ENCODE results near the gene HHIP.

Gene HHIP

DNA sequence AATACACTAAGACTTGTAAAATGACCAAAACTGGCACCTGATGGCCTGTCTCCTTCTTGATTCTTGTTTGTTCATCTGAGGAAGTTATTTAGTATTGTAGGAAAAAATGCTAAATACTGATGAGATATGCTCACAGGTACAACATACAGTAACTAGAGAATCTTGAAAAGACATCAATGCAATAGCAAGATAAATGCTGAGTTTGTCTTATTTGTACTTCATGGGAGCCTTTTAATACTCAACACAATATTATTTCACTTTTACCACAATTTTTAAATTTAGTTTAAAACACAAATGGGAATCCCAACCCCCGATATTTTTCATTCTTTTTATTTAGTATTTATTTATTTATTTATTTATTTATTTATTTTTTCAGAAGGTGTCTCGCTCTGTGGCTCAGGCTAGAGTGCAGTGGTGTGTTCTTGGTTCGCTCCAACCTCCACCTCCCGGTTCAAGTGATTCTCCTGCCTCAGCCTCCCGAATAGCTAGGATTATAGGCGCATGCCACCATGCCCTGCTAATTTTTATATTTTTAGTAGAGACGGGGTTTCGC is 12.1 kb downstream of the HHIP start:
- DNase-seq (ENCODE audit: low read depth): no peak

DNA sequence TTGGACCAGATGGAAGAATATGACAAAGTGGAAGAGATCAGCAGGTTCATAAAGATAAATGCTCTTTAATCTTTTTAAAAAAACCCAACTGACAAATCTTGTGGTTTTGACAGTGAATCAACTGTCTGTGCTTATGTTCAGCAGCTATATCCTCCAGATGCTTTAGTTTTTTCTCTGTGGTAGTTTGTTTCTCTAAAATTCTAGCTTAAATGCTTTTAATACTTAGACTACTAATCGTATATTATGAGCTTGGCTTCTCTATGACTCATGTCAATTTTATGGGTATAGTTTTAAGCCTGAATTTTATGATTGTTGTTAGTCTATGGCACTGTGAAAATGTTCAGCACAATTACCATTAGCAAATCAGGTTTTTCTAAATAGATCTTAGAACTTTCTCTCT is 12.9 kb downstream of the HHIP start:
- no peak for DNase-seq (ENCODE audit: low read depth)

DNA sequence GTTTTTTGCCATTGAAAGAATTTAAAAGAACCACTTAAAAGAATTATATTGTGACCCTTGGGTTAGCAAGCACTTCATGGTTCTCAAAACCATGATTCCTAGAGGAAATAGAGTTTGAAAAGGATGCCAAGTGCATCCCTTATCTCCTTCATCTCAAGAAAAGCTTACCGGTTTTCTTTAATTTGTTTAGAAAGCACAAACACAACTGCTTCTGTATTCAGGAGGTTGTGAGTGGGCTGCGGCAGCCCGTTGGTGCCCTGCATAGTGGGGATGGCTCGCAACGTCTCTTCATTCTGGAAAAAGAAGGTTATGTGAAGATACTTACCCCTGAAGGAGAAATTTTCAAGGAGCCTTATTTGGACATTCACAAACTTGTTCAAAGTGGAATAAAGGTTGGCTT is 13.5 kb downstream of the HHIP start:
- DNase-seq (ENCODE audit: low read depth): no peak

DNA sequence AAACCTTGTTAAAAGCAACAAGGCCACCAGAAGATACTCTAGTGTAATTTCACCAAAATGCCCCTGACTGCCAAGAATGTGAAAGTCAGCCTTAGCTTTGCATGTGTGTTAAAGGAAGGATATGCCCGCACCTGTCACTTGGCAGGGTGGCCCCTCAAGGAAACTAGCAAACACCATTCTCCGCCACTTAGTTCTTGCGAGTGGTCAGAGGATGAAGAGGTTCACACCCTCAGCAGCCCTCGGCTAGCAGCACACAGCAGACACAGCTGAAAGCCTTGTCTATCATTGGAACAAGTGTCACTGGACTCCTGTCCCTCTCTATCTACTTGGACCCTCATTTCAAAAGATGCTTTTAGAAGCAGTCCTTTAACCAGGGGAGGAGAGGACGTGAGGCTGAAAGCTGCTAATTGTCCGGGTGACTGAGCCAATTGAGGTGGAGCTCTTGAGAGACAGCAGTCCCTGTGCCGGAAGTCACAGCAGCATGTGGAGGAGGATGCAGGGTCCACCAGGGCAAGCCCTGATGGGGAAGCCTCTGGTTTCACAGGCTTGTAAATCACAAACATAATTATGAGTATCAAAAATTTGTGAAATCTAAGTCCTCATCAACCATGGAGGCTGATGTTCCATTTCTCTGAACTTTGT is 18.0 kb downstream of the HHIP start:
- no peak for DNase-seq (ENCODE audit: low read depth)

DNA sequence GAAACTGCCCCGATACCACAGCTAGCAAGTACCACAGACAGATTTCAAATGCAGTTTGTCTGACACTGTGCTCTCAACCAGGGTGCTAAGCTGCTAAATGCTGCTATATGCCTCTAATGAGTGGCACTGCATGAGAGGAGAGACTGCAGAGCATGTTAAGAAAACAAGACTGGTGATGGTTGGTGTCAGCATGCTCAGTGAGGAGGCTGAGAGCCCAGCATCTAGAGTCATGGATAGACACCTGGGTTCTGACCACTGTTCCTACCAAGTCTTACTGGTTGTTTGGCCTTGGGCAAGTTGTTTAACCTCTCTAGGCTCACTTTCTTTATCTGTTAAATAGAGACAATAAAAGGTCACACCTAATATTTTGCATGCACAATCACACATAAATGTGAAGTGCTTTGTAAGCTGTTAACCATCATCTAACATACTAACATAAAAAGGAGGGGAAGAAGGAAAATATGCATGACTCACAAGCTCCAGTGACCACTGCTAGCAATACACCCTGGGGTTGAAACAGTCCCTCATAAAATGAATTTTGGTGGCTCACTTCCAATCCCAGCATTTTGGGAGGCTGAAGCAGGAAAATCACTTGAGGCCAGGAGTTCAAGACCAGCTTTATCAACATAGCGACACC is 20.7 kb downstream of the HHIP start:
- no peak for DNase-seq (ENCODE audit: low read depth)

DNA sequence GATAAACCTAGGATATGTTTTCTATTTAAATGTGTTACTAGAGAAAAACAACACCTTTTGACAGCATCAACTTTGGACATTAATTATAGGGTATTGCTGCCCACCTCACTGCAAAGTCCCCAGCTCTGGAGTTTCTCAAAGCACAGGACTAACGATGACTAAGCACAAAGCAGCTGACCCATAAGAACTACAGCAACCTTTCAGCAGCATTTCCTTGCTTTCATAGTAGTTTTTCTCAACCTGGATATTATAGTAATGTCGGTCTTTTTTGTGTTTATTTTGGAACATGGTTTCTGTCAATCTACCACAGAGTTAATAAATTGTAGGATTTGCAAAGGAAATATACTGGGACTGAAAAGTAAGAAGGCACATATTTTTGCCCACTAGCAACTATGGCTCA is 21.5 kb downstream of the HHIP start:
- no peak for DNase-seq (ENCODE audit: low read depth)

DNA sequence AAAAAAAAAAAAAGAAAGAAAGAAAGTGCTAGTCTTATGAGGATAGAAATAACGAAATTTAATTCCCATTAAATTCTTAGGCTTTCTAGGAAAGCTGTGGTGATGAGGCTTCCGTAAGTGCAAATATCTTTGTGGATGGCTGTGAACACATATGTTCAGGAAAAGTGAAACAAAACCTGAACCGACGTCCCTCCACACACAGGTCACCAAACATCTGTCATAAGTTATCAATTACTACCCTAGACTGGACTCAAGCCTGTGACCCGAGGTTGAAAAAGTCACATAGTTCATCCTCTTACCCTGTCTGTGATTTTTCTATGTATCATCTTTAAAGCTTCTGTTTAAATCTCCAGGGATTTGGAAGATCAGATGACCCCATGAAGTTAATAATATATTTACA is 24.8 kb downstream of the HHIP start:
- DNase-seq (ENCODE audit: low read depth): no peak

DNA sequence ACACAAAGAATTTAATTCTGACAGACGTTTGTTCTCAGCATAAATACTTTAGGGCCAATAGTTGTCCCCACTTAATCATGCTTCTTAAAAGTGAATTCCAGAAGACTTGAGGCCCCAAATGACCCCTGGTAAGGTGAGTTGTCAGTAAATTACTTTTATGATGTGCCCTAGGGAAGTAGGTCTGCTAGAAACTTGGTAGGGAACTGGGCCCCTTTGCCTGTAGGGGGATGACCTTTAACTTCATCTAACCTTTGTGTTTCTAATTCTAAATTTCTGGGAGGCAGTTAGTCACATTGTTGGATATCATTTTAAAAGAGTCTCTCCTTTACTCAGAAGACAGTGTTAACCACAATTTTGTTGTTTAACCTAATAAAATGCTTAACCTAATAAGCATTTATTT is 28.8 kb downstream of the HHIP start:
- no peak for DNase-seq (ENCODE audit: low read depth)

DNA sequence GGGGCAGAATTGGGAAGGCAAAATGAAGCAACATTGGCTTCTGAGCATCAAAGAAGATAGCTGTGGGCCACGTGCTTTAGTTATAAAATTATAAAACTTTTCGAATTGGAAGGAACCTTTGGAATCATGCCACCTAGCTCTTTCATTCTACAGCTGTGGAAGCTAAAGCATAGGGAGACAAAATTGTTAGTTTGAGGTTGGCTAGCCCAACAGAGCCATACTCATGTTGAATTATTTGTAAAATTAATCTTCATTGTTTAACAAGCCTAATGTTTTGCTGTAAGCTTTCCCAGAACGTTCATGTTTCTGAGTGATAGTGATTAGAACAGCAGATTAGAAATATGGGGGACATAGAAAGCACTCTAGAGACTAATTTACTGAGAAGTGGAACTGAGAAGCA is 35.9 kb downstream of the HHIP start:
- DNase-seq (ENCODE audit: low read depth): no peak

DNA sequence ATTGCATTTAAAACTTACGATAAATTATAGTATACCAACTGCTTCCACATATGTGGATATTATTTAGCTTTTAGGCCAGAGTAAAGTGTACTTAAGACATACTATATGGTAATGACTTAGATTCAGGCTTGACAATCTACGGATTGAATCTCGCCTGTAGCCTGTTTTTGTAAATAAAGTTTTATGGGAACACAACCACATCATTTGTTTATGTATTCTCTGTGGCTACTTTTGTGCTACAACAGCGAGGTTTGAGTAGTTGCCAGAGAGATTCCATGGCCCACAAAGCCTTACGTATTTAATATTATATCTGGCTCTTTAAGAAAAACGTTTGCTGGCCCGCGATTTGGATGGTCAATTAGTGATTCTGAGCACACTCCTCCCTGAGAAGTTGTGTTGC is 37.6 kb downstream of the HHIP start:
- no peak for DNase-seq (ENCODE audit: low read depth)

DNA sequence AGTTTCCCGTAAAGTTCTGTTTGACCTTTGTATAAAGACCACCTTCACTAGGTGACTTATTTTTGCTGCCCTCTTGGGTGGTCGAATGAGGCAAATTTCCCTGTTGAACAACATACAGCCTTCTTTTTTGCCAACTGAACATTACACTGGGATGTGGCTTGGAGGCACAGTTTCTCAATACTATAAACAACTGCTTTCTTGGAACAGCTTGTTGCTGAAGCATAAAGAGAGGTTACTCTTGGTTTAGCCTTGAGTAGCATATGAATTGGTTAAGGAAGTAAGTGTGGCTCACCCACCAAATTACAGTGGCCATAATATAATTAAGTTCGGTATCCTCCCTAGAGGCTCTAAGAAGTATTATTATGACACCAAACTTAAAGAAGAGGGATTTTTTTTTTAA is 40.0 kb downstream of the HHIP start:
- no peak for DNase-seq (ENCODE audit: low read depth)

DNA sequence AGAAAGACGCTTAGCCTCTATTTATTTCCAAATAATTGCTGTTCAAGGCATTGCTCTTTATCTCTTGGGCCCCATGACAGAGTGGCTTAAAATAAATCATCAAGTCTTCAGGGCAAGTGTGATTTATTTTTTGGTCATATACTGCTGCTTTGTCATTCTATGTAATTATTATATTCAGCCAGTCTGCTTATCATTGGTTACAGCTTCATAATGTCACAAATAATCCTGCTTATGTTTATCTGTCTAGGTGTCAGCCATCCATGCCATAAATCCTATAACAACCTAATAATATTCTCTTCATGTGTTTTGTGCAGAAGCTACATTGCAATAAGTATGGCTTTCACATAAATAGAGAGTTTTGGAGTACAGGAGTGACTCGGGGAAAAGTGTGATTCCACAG is 41.0 kb downstream of the HHIP start:
- no peak for DNase-seq (ENCODE audit: low read depth)

DNA sequence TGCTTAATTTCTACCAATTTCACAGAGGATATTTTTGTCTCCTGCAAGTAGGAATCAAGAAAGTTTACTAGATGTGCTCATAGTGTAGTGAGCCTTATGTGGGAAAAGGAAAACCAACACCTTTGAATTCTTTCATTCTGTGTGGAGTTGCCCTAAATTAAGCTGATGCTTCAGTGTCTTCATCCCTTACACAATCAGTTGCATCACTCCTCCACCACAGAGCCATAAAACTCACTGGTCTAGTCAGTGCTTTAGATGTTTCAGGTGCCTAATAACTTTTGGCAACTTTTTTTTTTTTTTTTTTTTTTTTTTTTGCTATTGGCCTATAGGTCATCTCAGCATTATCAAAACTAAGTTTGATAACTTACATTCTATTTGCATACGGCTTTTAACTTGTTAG is 41.5 kb downstream of the HHIP start:
- DNase-seq (ENCODE audit: low read depth): no peak

DNA sequence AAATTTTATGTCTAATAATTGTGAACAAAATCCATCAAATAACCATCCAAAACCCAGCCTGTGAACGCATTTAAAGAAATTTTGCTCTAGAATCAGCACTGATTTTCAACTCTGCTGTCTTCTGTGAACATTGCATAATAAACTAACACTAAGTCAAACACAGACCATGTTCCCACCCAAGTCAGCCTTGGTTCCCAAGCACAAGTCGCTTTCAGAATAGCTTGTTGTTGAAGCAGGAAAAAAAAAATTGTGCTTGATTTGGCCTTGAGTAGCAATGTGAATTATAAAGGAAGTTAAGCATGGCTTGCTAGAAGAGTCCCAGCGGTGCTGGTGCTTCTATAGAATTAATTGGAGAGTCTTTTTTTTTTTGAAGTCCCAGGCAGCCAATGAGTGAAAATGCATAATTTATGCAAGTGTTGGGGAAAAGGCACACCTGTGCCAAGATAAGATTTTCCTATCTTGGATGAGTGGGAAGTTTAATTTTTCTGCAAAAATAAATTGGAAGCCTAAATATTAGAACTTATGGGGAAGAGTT is 42.1 kb downstream of the HHIP start:
- no peak for DNase-seq (ENCODE audit: low read depth)

DNA sequence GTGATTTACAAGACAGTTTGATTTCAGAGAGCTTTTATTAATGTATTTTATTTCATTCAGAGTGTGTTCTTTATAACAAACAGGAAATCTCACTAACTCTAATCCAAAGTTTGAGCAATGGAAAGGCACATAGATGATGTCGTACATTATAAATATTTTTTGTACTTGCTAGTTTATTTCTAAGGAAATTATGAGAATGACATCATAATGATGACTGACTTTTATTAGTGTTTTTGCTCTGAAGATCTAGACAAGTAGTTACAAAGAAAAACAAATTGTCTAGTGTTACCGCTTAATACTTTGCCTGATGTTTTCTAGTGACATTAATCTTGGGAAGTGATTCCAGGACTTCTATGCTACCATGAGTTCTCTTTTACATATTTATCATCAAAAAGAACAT is 43.2 kb downstream of the HHIP start:
- DNase-seq (ENCODE audit: low read depth): no peak

DNA sequence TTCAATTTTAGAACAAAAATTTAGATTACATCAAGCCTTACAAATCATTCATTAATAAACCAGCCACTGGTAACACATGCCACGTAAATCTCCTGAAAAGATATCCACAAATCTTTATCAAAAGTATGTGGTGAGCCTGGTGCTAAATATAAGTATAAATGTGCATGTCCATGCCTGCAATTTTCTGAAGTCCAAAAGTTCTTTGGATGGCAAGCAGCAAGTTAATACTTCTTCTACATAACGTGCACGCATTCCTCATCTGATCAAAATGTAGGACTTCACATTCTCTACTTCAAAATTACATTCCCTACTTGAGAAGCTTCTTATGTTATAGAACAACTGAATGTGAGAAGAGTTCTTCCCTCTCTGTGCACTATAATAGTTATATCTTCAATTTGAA is 49.8 kb downstream of the HHIP start:
- no peak for DNase-seq (ENCODE audit: low read depth)

DNA sequence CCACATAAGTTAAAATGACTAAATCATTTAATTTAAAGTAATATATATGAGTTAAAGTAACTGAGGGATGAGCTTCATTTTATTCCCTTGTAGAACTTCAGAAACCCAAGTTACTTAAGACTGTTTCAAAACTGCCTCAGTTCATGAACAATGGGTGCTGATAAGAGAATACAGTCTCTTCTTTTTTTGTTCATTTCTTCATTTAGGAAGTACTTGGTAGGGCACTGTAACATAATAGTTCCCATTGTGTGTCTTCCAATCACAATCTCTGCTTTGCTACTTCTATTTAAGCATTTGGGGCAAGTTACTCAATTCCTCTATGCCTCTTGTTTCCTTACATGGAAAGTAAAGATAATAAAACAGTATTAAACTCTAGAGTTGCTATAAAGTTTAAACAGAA is 50.4 kb downstream of the HHIP start:
- no peak for DNase-seq (ENCODE audit: low read depth)

DNA sequence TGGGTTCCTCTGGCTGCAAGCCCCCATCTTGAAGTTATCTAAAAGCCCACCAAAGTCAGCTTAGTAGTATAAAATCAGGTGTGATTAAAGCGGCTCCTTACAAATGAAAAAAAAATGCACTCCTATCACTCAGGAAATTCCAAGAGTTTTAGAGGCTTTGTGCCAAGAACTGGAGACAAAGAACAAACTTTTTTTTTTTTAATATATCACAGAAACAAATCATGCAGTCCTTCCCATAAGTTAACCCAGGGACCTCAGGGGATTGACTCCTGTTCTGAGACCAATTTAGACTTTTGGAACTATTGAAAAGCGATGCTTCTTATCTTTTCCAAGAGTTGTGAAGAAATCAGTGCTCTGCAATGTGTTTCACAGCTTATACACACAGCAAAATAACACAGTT is 53.6 kb downstream of the HHIP start:
- no peak for DNase-seq (ENCODE audit: low read depth)

DNA sequence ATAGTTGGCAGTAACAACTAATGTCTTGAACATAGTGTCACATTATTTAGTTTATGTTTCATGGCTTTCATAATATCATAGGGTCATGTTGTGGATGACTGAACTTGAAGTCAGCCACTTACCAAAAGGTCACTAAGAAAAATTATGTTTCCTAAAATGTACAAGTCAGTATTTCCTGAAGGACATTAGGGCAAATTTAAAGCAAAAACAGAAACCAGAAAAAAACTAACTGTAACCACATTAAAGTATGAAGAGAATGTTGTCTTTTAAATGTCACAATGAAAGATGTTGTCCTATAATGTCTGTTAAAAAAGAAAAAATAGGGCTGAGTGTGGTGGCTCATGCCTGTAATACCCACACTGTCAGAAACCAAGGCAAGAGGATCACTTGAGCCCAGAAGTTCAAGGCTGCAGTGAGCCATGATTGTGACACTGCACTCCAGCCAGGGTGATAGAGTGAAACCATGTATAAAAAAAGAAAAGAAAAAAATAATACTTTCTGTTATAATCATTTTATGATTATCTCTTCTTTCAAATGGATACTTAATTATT is 55.8 kb downstream of the HHIP start:
- DNase-seq (ENCODE audit: low read depth): no peak

DNA sequence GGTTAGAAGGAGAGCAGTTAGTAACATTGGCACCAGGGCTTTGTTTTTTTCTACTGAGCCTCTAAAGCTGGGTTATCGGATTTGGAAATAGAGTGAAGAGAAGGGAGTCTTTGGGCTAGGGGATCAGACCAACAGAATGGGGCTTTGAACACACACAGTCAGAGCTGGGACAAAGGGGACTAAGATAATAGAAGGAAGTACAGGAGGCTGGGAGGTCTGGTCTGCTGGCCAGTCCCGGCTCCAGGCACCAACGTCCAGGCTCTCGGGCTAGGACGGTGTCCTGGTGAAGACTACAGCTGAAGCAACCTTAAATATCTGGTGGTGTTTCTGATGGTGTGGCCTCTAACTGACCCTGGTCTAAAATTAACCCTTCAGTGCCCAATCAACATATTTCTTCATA is 57.5 kb downstream of the HHIP start:
- DNase-seq (ENCODE audit: low read depth): no peak

DNA sequence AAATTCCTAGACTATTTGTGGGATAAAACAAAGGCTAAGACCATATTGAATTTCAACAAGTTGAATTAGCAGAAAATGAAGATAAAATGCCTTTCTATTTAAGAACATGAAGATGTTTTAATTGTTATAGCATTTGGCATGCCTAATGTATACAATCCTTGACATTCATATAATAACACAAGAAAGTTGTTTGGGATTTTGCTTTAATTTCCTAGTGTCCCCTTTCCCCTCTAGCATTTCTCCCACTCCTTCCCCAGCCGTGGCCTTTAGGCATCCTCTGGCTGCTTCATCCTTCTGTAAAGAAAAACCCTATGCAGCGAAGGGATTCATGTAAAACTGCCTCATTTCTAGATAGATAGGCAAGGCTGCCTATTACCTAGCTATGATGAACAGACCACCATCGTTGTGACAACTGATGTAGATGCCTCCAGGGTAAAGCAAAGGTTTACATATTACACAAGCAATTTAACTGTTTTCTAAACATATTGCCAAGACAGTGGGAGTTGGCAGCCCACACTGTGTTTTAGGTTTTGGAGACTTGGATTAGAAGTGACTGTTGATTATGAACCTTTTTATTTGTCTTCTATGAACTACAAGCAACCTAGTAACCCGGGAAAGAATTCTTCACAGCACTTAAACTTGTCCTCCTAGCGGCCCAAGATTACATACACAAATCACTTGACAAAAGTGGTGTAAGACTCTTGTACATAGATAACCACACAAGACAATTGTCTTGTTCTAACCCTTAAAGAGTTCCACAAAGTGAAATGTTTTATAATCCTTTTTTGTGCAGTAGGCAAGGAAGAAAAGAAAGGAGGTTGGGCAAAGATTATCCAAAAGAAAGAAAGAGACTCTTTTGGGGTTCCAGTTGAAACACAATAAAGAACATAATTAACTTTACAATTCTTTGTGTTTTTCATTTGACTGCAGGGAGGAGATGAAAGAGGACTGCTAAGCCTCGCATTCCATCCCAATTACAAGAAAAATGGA is 59.9 kb downstream of the HHIP start:
- DNase-seq (ENCODE audit: low read depth): no peak

DNA sequence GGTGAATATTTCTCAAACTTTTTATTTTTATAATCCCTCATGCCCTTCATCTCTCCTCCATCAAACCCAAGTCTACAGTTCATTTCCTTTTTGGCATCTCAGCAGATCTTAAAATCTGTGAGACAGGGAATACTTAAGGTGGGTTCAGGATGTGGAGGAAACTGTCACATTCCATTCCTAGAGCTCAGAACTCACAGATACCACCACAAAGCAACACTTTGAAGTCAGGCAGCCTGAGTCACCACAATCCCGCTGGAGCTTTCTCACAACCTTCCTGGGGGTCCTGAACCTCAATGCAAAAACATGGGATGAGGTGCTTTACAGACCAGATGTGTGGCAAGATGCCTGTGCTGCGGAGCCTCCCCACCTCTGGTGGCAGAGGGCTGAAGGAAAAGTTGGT is 63.2 kb downstream of the HHIP start:
- DNase-seq (ENCODE audit: low read depth): no peak
